ENCODE results near the gene WDR18.
"Not testable (repeated sequence)": the region's sequence is repeated elsewhere in the genome, so short reads cannot be mapped to it uniquely, and the experiment has no call there.

The WDR18 gene

DNA sequence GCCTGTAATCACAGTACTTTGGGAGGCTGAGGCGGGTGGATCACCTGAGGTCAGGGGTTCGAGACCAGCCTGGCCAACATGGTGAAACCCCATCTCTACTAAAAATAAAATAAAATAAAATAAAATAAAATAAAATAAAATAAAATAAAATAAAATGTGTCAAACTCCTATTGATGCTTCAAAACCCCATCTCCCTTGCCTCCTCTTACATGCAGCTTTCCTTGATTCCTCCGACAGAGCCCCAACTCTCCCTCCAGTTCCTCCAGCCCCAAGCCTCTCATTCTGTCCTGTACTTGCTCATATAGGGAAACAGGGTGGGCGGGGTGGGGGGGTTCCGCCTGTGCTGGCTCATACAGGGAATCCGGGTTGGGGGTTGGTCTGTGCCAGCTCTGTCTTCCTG lies 40.9 kb downstream of the WDR18 start:
- DNase-seq: not testable (repeated sequence)

DNA sequence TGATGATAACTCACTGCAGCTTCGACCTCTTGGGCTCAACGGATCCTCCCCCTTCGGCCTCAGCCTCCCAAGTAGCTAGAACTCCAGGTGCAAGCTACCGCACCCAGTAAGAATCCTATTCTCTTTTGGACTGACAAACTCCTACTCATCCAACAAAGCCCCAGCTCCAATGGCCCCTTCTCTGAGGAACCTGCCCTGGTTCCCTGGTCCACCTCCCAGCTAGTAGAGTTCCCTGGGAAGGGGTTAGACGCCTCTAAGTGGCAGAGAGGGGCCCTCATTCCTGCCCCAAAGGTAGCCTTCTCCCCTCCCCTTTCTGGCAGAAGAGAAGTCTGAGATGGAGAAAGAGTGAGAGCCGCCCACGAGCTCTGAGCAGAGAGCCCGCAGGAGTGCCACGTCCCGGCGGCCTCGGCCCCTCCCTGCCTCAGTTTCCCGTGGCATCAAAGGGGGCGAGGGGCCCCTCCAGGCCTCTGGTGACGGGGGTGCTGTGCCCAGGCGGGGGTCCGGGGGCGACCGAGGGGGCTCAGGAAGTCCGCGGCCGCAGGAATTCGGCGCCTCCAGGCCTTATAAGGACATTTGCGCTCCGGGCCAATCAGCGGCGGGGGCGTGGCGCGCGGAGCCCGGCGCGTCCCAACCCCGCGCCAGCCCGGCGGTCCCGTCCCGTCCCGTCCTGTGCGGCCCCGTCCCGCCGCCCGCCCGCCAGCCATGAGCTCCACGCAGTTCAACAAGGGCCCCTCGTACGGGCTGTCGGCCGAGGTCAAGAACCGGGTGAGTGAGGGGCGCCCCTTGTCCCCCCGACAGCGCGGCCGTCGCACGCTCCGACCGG lies 42.0 kb downstream of the WDR18 start, which contains the start of gene CNN2:
TSS of gene CNN2 (plus strand) at position 649 of the 823 bp plus-strand sequence. CDS start at position 703, 54 bp downstream.
- peak; percentile 54 to 60 for DNase-seq

GRCh38 chr19:1026783-1027649 lies 42.9 kb downstream of the WDR18 start:
- DNase-seq: peak; percentile 38 to 42

DNA sequence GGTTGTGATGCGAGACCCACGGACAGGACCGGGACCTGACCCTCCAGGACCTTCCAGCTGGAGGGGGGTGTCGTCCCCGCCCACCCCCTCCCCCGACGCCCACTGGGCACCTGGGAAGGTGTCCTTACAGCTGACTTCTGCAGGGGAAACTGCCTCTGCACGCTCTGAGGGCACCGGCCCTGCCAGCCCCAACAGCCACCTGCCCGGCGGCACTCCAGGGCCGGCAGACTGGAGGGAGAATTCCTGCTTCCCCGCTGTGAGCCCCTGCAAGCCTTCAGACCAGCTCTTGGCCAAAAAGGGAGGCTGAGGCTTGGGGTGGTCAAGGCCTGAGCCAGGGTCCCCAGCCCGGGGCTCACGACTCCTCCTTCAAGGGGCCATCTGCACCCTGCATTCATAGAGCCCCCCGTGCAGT lies 43.5 kb downstream of the WDR18 start:
- DNase-seq: no peak

GRCh38 chr19:1028062-1028926 lies 44.1 kb downstream of the WDR18 start:
- DNase-seq: peak; percentile 66 to 71

GRCh38 chr19:1032264-1032867 lies 48.2 kb downstream of the WDR18 start:
- DNase-seq: no peak

GRCh38 chr19:1035998-1036621 lies 52.0 kb downstream of the WDR18 start:
- DNase-seq: peak in 1 of 2 donors; percentile 28

- no peak for DNase-seq
Measured at GRCh38 chr19:1037621-1038064, 53.5 kb downstream of the WDR18 start.

GRCh38 chr19:1038978-1039645 lies 55.0 kb downstream of the WDR18 start:
- peak in 1 of 2 donors; percentile 23 for DNase-seq

DNA sequence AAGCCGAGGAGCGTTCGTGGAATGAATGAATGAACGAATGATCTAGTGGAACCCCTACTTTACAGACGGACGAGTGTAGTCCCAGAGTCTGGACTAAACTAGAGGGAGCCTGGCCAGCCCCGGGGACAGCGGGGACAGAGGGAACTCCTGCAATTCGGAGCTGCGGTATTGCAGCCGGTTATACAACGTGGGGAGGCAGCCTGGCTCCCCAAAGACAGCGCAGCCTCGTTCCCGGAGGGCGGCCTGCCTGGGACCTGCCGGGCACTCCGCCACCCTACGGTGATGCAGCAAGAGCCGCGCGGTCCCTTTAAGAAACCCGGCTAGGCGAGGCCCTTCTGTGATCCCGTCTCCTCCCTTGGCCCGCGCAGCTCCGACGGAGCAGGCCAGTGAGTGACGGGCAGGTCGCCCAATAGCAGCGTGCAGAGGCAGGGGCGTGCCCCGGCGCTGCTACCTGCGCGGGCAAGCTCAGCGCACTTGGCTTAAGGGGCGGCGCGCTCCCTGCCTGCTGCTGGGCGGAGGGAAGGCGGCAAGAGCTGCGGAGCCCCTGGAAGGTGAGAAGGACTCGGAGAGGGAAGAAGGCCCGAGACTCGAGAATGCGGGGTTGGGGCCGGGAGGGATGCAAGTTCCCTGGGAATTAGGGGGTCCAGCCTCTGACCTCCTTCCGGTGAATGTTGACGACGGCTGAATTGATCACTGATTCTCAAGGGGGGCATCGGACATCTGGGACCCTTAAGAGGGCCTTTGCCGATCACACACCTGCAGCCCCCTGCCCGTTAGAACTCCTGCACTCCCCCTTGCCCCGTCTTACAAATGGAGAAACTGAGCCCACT lies 55.7 kb downstream of the WDR18 start, which contains the start of gene ABCA7:
TSS of gene ABCA7 (plus strand) at position 462 of the 830 bp plus-strand sequence. CDS start 1,255 bp downstream, outside the sequence.
- DNase-seq: peak; percentile 98 to 99

GRCh38 chr19:1040476-1041271 lies 56.5 kb downstream of the WDR18 start:
- peak; percentile 93 for DNase-seq

DNA sequence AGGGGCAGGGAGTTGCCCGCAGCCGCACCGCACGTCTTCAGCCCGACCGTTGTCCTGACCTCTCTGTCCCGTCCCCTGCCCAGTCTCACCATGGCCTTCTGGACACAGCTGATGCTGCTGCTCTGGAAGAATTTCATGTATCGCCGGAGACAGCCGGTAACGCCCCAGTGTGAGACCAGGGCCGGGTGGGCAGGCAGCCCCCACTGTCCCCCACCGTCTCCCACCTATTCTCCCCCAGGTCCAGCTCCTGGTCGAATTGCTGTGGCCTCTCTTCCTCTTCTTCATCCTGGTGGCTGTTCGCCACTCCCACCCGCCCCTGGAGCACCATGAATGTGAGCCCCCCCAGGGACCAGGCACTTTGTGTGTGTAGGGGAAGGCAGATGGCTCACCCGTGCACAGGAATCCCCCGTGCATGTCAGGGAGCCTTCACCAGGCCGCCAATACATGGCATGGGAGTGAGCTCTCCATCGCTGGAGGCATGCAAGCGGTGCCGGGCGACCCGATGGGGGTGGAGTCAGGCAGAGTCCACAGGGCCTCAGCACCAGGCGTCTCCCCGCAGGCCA lies 57.2 kb downstream of the WDR18 start:
- no peak for DNase-seq

GRCh38 chr19:1041835-1042685 lies 57.9 kb downstream of the WDR18 start:
- DNase-seq: no peak

- no peak for DNase-seq
Measured at GRCh38 chr19:1042689-1043511, 58.8 kb downstream of the WDR18 start.
